Measurements from ENCODE around the gene SHROOM1.

- TF ChIP-seq, protein P1, sequence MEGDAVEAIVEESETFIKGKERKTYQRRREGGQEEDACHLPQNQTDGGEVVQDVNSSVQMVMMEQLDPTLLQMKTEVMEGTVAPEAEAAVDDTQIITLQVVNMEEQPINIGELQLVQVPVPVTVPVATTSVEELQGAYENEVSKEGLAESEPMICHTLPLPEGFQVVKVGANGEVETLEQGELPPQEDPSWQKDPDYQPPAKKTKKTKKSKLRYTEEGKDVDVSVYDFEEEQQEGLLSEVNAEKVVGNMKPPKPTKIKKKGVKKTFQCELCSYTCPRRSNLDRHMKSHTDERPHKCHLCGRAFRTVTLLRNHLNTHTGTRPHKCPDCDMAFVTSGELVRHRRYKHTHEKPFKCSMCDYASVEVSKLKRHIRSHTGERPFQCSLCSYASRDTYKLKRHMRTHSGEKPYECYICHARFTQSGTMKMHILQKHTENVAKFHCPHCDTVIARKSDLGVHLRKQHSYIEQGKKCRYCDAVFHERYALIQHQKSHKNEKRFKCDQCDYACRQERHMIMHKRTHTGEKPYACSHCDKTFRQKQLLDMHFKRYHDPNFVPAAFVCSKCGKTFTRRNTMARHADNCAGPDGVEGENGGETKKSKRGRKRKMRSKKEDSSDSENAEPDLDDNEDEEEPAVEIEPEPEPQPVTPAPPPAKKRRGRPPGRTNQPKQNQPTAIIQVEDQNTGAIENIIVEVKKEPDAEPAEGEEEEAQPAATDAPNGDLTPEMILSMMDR (IDR thresholded peaks at IDR 0.05) = no peak
- TF ChIP-seq POLR2A (IDR thresholded peaks at IDR 0.05) (no peak), POLR2AphosphoS5 (IDR thresholded peaks at IDR 0.05) (no peak)
Observed at GRCh38 chr5:132810605-132811004, 19.8 kb downstream of the SHROOM1 start.

Measured in prostate gland (tissue), 2 donors.